ENCODE measurements around the gene NLRP6. TPM values are rescaled to one million over a fixed set of nuclear protein-coding genes. Genes with fewer than 3 reads are reported as not detected.
A peak's percentile ranks its signal among the peaks of the same experiment; 100 is the strongest.
"Not testable (repeated sequence)": the region's sequence is repeated elsewhere in the genome, so short reads cannot be mapped to it uniquely, and the experiment has no call there.

NLRP6 gene
- total RNA-seq, 3 donors from 2014 or later, result 0.33 to 3.2 (median 1.2) TPM

- not testable (repeated sequence) for H3K27me3 Mint-ChIP-seq (ENCODE audit: low read depth); H3K9me3 Mint-ChIP-seq; H3K36me3 Mint-ChIP-seq (ENCODE audit: insufficient read depth); DNase-seq
- peak in 1 of 2 donors; percentile 5 for ATAC-seq
- H3K4me3 Mint-ChIP-seq, result peak overlapping the region; percentile 84
- peaks cover 39% of the 10 kb centered on the region for H3K4me1 Mint-ChIP-seq (ENCODE audit: low read depth)
These were observed 9.5 kb upstream of the NLRP6 start for GRCh38 chr11:268716-269145.

- peak overlapping the region; percentile 84 for H3K4me3 Mint-ChIP-seq
- ATAC-seq, result peak; percentile 76 to 83
These were observed 8.9 kb upstream of the NLRP6 start for GRCh38 chr11:269146-269890.

GRCh38 chr11:270451-271318 lies 7.5 kb upstream of the NLRP6 start:
- H3K36me3 Mint-ChIP-seq (ENCODE audit: insufficient read depth), result no peaks in the 10 kb centered on the region
- H3K4me1 Mint-ChIP-seq (ENCODE audit: low read depth), result peaks cover 38% of the 10 kb centered on the region
- no peak for ATAC-seq
- H3K9me3 Mint-ChIP-seq, result no peaks in the 10 kb centered on the region
- no peak for DNase-seq
- no peaks in the 10 kb centered on the region for H3K27me3 Mint-ChIP-seq (ENCODE audit: low read depth)
- H3K4me3 Mint-ChIP-seq, result no peak overlapping the region

More at GRCh38 chr11:269146-269890, 8.9 kb upstream of the NLRP6 start:
- H3K27me3 Mint-ChIP-seq (ENCODE audit: low read depth), result no peaks in the 10 kb centered on the region
- peaks cover 39% of the 10 kb centered on the region for H3K4me1 Mint-ChIP-seq (ENCODE audit: low read depth)
- H3K36me3 Mint-ChIP-seq (ENCODE audit: insufficient read depth), result no peaks in the 10 kb centered on the region
- no peak for DNase-seq
- H3K9me3 Mint-ChIP-seq, result no peaks in the 10 kb centered on the region

GRCh38 chr11:271319-271715 lies 6.9 kb upstream of the NLRP6 start:
- no peak for ATAC-seq
- Mint-ChIP-seq H3K36me3 (ENCODE audit: insufficient read depth) (no peaks in the 10 kb centered on the region), H3K4me3 (no peak overlapping the region), H3K9me3 (peaks cover 4% of the 10 kb centered on the region), H3K27me3 (ENCODE audit: low read depth) (no peaks in the 10 kb centered on the region), H3K4me1 (ENCODE audit: low read depth) (peaks cover 38% of the 10 kb centered on the region)
- DNase-seq, result no peak

GRCh38 chr11:272195-272930 lies 5.8 kb upstream of the NLRP6 start:
- DNase-seq, result no peak
- peaks cover 32% of the 10 kb centered on the region for H3K4me1 Mint-ChIP-seq (ENCODE audit: low read depth)
- H3K4me3 Mint-ChIP-seq, result no peak overlapping the region
- no peak for ATAC-seq
- no peaks in the 10 kb centered on the region for H3K36me3 Mint-ChIP-seq (ENCODE audit: insufficient read depth)
- peaks cover 10% of the 10 kb centered on the region for H3K9me3 Mint-ChIP-seq
- no peaks in the 10 kb centered on the region for H3K27me3 Mint-ChIP-seq (ENCODE audit: low read depth)

DNA sequence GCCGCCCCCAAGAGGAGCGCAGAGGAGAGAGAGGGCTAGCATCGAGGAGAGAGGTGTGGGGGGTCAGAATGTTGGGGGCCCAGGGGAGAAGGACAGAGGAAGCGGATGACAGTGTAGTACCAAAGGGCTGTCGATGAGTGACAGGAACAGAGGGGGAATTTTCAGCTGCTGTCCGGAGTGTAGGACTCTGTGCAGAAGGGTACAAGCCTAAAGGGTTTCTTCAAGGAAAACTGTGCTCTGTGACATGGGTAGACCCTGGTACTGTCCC lies 5.3 kb upstream of the NLRP6 start:
- H3K4me1 Mint-ChIP-seq (ENCODE audit: low read depth), result peaks cover 32% of the 10 kb centered on the region
- peaks cover 12% of the 10 kb centered on the region for H3K9me3 Mint-ChIP-seq
- no peaks in the 10 kb centered on the region for H3K36me3 Mint-ChIP-seq (ENCODE audit: insufficient read depth)
- no peak overlapping the region for H3K4me3 Mint-ChIP-seq
- ATAC-seq, result no peak
- no peak for DNase-seq
- no peaks in the 10 kb centered on the region for H3K27me3 Mint-ChIP-seq (ENCODE audit: low read depth)

DNA sequence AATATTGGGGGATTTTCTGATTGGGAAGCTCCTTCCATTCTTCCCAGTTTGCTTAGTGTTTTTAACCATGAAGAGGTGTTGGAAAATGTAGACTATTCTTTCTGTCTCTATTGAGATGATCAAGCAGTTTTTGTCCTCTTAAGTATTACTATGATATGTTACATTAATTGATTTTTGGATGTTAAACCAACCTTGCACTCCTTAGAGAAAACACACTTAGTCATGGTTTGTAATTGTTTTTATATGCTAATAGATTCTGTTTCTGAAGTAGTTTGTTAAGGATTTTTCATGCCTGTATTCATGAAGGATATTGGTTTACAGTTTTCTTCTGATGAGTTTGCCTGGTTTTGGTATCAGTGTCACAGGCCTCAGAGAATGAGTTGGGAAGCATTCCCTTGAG lies 2.0 kb upstream of the NLRP6 start:
- Mint-ChIP-seq H3K4me1 (ENCODE audit: low read depth) (peaks cover 22% of the 10 kb centered on the region), H3K36me3 (ENCODE audit: insufficient read depth) (no peaks in the 10 kb centered on the region), H3K9me3 (peaks cover 12% of the 10 kb centered on the region), H3K27me3 (ENCODE audit: low read depth) (peaks cover 8% of the 10 kb centered on the region), H3K4me3 (no peak overlapping the region)
- ATAC-seq (no peak), DNase-seq (no peak)

GRCh38 chr11:279040-279965 lies 1.1 kb downstream of the NLRP6 start:
- Mint-ChIP-seq H3K36me3 (ENCODE audit: insufficient read depth) (no peaks in the 10 kb centered on the region), H3K9me3 (peaks cover 12% of the 10 kb centered on the region), H3K27me3 (ENCODE audit: low read depth) (peaks cover 21% of the 10 kb centered on the region), H3K4me1 (ENCODE audit: low read depth) (peaks cover 45% of the 10 kb centered on the region), H3K4me3 (peak overlapping the region; percentile 68)
- ATAC-seq (peak in 1 of 2 donors; percentile 8), DNase-seq (no peak)

- Mint-ChIP-seq H3K27me3 (ENCODE audit: low read depth) (peaks cover 21% of the 10 kb centered on the region), H3K4me1 (ENCODE audit: low read depth) (peaks cover 45% of the 10 kb centered on the region)
These were observed 1.9 kb downstream of the NLRP6 start for GRCh38 chr11:279966-280705.

DNA sequence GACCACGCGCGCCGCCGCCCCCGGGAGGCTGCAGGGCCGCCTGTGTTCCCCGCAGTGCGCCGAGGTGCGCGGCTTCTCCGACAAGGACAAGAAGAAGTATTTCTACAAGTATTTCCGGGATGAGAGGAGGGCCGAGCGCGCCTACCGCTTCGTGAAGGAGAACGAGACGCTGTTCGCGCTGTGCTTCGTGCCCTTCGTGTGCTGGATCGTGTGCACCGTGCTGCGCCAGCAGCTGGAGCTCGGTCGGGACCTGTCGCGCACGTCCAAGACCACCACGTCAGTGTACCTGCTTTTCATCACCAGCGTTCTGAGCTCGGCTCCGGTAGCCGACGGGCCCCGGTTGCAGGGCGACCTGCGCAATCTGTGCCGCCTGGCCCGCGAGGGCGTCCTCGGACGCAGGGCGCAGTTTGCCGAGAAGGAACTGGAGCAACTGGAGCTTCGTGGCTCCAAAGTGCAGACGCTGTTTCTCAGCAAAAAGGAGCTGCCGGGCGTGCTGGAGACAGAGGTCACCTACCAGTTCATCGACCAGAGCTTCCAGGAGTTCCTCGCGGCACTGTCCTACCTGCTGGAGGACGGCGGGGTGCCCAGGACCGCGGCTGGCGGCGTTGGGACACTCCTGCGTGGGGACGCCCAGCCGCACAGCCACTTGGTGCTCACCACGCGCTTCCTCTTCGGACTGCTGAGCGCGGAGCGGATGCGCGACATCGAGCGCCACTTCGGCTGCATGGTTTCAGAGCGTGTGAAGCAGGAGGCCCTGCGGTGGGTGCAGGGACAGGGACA lies 2.7 kb downstream of the NLRP6 start:
- peaks cover 12% of the 10 kb centered on the region for H3K9me3 Mint-ChIP-seq
- H3K4me3 Mint-ChIP-seq, result peak overlapping the region; percentile 73
- ATAC-seq (peak; percentile 20 to 34), DNase-seq (no peak)
- H3K36me3 Mint-ChIP-seq (ENCODE audit: insufficient read depth), result no peaks in the 10 kb centered on the region
- peaks cover 21% of the 10 kb centered on the region for H3K27me3 Mint-ChIP-seq (ENCODE audit: low read depth)
- peaks cover 47% of the 10 kb centered on the region for H3K4me1 Mint-ChIP-seq (ENCODE audit: low read depth)

More at GRCh38 chr11:279966-280705, 1.9 kb downstream of the NLRP6 start:
- DNase-seq (no peak), ATAC-seq (peak; percentile 60 to 65)
- no peaks in the 10 kb centered on the region for H3K36me3 Mint-ChIP-seq (ENCODE audit: insufficient read depth)
- peaks cover 12% of the 10 kb centered on the region for H3K9me3 Mint-ChIP-seq
- H3K4me3 Mint-ChIP-seq, result peak overlapping the region; percentile 68

GRCh38 chr11:281486-282161 lies 3.4 kb downstream of the NLRP6 start:
- no peak for DNase-seq
- peaks cover 6% of the 10 kb centered on the region for H3K9me3 Mint-ChIP-seq
- ATAC-seq, result peak; percentile 5 to 8
- H3K4me3 Mint-ChIP-seq, result peak overlapping the region; percentile 73
- H3K27me3 Mint-ChIP-seq (ENCODE audit: low read depth), result peaks cover 21% of the 10 kb centered on the region
- peaks cover 51% of the 10 kb centered on the region for H3K4me1 Mint-ChIP-seq (ENCODE audit: low read depth)
- no peaks in the 10 kb centered on the region for H3K36me3 Mint-ChIP-seq (ENCODE audit: insufficient read depth)

DNA sequence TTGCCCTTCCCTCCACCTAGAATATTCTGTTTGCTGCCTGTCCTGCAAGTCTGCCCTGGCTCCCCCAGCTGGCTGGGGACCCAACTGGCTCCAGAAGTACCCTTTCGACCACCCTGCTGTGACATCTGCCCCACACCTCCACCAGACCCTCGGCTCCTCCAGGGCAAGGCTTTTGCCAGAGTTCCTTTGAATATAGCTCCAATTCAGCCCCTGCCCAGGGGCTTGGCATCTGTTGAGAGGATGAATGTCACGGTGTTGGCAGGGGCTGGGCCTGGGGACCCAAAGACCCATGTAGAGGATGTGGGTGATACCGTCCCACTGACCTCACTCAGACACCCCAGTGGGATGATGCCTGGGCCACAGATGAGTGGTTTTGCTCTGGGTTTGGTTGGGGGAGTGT lies 4.0 kb downstream of the NLRP6 start:
- Mint-ChIP-seq H3K4me3 (peak overlapping the region; percentile 29), H3K9me3 (peaks cover 2% of the 10 kb centered on the region), H3K27me3 (ENCODE audit: low read depth) (peaks cover 21% of the 10 kb centered on the region), H3K4me1 (ENCODE audit: low read depth) (peaks cover 54% of the 10 kb centered on the region), H3K36me3 (ENCODE audit: insufficient read depth) (no peaks in the 10 kb centered on the region)
- ATAC-seq, result no peak
- DNase-seq, result no peak

Data from activated T-cell treated with anti-CD3 and anti-CD28 coated beads, Interleukin-2, amount 50 U/mL, for 4 hours (primary cell).